Epithelial cell of esophagus (primary cell): ENCODE measurements around the gene ZNF672.
"Not testable (repeated sequence)": the region's sequence is repeated elsewhere in the genome, so short reads cannot be mapped to it uniquely, and the experiment has no call there.

Experiments used
- DNase-seq: peaks from one replicate; pipeline ENCODE4 v3.0.0; 2010; ENCODE audit warnings: low read depth
- H3K4me3 ChIP-seq: 2 replicates; pipeline ENCODE4 v1.5.1; 2011; ENCODE audit warnings: mild to moderate bottlenecking, low read length, control low read depth
- CTCF ChIP-seq: IDR thresholded peaks from 2 replicates; pipeline ENCODE4 v1.5.1; 2011; ENCODE audit warnings: low read depth, mild to moderate bottlenecking, low read length, control low read depth, inconsistent platforms; ENCODE audit not compliant: insufficient read depth; ENCODE audit errors: missing control alignments

ZNF672 gene

GRCh38 chr1:248798791-248799190 lies 39.2 kb upstream of the ZNF672 start:
- no peak overlapping the region for H3K4me3 ChIP-seq
- peak; percentile 35 for DNase-seq
- no peak for TF ChIP-seq CTCF

GRCh38 chr1:248800459-248800858 lies 37.6 kb upstream of the ZNF672 start:
- DNase-seq: no peak
- H3K4me3 ChIP-seq: no peak overlapping the region
- no peak for TF ChIP-seq CTCF

- no peak for TF ChIP-seq CTCF
- no peak overlapping the region for H3K4me3 ChIP-seq
- no peak for DNase-seq
Observed at GRCh38 chr1:248802454-248802853, 35.6 kb upstream of the ZNF672 start.

- not testable (repeated sequence) for H3K4me3 ChIP-seq, DNase-seq
Observed at GRCh38 chr1:248803501-248803900, 34.5 kb upstream of the ZNF672 start.

- TF ChIP-seq CTCF: no peak
- no peak for DNase-seq
- H3K4me3 ChIP-seq: no peak overlapping the region
Observed at GRCh38 chr1:248804771-248805681, 33.0 kb upstream of the ZNF672 start.

- no peak for TF ChIP-seq CTCF
- no peak for DNase-seq
- no peak overlapping the region for H3K4me3 ChIP-seq
Observed at GRCh38 chr1:248805876-248806275, 32.1 kb upstream of the ZNF672 start.

- peak; percentile 42 for DNase-seq
- TF ChIP-seq CTCF: peak; percentile 71
- no peak overlapping the region for H3K4me3 ChIP-seq
Observed at GRCh38 chr1:248807067-248807737, 30.8 kb upstream of the ZNF672 start.
